GM19395 (cell line): ENCODE measurements around the gene RUNDC3A.

Source experiments
- ATAC-seq: cut with Tn5 transposase; IDR thresholded peaks from one replicate; pipeline ENCODE4 v1.9.1; 2021; ENCODE audit warnings: mild to moderate bottlenecking, moderate library complexity; ENCODE audit not compliant: unreplicated experiment

The RUNDC3A gene

DNA sequence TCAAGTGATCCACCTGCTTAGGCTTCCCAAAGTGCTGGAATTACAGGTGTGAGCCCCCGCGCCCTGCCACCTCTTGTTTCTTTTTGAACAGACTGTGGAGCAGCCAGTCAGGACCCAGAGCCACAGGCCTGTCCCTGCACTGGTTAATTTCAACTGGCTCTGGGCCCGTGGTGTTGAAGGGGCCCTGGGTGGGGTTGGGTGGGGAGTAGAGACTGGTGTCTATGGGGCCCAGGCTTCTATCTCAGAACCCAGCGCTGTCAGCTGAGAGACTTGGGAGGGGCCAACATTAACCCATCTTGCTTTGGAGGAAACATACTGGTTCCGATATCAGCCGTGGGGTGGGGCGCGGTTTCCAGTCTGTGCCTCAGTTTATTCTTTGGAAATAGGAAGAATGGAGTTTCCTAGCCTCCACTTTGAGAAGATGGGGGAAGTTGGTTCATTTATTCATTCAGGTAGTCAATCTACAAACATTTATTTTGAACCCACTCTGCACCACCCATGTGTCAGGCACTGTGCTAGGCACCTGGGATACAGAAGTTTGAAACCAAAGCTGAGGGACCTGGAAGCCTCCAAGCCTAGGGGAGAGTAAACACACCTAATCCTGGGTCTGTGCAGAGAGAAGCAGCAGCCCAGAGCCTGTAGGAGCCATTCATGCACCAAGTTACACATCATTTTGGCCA, 24.9 kb upstream of the RUNDC3A start:
- no peak for ATAC-seq

GRCh38 chr17:44284024-44284400, 24.4 kb upstream of the RUNDC3A start:
- no peak for ATAC-seq

GRCh38 chr17:44287651-44288050, 20.8 kb upstream of the RUNDC3A start:
- ATAC-seq: no peak

DNA sequence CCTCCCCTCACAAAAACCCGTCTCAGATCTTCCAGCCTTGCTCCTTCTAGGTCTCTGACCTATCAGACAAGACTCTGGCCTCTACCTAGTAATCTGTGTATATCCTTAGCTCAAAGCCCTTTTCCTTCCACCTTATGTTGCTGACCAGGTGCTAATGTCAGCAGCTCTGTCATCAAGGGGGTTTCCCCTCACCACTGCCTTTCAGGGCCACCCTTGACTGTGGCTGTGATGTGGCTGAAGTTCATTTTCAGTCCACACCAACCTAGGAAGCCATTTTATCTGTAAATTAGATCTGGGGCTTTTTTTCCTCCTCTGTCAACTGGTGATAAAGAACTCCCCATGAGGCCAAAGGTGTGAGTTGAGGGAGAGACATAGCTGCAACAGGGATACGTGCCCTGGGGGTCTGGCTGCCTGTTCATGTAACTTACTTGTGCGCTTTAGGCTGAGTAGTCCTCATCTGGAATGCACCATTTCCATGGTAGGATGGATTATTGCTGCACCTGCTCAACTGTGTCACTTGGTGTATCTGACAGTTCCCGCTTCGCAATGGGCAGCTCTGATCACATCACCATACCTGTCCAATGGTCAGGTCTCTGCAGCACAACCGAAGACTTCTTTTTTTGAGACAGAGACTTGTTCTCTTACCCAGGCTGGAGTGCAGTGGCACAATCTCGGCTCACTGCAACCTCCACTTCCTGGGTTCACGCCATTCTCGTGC, 14.7 kb upstream of the RUNDC3A start:
- ATAC-seq: no peak

DNA sequence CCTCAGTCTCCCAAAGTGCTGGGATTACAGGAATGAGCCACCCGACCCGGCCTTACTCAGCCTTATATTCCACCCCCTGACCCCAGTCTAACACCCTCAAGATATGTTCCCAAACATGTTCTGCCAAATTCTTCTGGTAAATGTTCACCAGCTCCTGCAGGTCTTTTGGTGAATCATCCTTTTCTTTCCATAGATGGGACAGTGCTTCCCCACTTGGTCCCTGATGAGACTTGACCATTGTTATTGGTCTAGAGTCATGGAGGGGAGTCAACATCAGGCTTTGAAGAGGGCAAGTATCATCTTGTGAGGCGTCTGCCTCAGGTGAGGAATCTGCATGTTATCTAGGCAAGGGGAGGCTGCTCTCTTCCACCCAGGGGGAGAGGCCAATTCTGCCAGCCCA, 10.4 kb upstream of the RUNDC3A start:
- no peak for ATAC-seq

GRCh38 chr17:44304651-44305050, 3.8 kb upstream of the RUNDC3A start:
- ATAC-seq: no peak

GRCh38 chr17:44307387-44308186, 814 bp upstream of the RUNDC3A start:
- ATAC-seq: no peak

DNA sequence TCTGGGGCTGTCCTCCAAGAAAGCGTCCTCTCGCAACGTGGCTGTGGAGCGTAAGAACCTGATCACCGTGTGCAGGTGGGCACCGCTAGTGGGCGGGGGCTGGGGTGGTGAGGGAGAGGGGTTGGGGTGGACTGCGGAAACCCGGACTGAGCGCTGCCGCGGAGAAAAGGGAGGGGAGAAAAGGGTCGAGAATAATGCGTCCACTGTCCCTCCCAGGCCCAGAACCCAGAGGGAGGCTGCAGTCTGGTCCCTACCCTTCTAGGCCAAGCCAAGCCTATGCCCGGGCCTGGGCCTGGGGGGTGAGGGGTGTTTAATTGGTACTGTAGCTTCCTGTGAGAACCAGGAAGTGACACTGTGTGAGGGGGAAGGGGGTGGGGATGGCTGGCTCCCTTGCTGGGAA, 464 bp downstream of the RUNDC3A start:
- ATAC-seq: no peak

DNA sequence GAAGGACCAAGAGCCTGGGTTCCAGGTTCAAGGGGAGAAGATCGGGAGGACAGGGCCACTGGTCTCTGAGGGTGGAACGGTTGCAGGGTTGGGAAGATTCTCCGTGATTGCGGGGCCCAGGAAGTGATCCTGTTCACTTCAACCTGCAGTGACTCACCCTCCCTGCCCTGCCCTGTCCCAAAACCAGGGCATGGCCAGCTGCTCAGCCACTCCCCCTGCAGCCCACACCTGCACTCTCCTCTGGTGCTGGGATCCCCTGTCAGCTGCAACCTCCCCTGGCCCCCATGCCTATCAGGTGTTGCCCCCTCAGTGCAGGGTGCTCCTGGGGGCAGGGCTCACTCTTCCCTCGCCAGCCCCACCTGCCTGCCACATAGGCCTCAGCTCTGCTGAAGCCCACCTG, 1.1 kb downstream of the RUNDC3A start:
- ATAC-seq: no peak

DNA sequence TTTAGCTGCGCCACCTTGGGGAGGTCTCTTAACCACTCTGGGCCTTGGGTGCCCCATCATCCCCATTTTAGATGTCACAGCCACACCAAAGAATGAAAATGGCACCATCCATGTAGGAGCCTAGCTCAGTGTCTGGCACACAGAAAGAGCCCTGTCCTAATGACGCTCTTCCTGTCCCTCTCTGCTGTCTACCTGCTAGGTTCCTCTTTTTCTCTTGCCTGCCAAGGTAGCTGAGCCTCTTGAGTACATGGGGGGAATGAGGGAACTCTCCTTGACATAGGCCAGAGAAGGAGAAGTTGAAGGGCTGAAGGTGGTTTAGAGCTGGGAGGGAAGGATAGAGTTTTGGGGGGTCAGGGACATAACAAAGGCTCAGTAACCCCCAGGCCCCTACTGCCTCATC, 1.8 kb downstream of the RUNDC3A start:
- no peak for ATAC-seq

DNA sequence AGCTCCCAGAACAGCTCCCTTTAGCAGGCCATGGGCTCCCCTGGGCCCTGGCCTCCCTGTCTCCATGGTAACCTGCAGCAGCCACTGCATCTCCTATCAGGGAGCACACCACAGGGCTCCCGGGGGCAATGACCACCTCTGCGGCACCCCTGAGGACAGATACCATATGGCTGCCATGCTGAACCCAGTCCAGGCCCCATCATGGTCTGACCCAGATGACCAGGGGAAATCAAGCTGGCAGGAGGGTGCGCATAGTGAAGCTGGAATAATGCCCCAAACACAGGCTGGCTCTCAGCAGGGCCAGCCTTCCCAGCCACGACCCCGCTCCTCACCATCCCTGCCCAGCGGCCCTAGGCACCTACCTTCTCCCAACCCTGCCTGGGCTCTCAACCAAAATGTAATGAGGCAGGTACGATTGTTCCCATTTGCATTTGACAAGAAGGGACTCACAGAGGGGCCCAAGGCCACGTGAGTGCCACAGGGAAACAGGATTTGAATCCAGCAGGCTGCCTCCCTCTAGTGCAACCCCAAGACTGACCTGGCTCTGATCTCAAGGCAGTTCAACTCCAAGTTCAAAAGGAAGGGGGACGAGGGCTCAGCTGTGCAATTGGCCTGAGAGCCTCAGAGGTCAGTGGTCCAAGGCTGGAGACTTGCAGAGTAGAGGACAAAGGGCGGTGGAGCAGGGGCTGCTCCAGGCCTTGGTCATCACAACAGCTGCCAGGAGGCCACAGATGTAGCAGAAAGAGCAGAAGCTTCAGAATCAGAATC, 2.4 kb downstream of the RUNDC3A start:
- ATAC-seq: no peak

DNA sequence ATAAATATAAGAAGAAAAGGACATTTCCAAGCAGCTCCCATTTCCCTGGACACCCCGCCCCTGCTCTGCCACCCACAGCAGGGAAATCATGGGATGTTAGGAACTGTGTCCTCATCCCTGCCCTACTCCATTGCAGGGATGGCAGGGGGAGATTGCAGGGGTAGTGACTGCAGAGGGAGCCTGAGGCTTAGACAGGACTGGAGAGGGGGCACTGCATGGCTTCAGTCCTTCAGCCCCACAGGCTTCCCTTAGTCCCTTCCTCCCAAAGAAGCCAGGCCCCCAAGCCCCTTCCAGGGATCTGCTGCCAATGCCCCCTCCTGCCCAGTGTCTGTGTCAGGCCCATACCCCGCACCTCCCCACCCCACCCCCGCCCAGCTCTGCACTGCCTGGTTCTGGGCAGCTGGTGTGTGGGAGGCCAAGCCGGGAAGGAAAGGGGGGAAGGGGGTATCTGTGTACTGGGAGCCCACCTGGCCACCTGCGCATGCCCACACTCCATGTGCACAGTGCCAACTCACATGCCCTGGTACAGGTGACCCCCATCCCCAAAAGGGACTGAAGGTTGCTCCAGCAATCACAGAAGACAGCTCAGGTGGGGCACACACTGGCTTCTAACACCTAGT, 3.3 kb downstream of the RUNDC3A start:
- no peak for ATAC-seq

- no peak for ATAC-seq
Measured at GRCh38 chr17:44312396-44313104, 4.1 kb downstream of the RUNDC3A start.

DNA sequence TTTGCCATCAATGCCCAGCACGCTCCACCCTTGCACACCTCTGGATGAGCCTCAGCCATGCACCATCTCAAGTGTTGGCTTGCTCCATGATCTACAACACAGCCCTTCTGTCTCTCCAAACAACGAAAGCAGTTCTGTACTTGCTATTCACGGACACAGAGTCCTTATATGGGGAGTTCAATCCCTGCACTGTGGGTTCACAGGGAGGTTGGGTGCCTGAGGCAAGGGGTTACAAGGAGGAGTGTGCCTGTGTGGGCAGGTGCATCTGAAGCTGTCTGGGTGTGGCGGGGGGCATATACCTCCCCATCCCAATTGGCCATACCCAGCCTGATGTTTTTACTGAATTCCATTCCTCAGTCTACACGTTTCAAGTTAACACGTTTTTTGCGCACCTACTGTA, 5.6 kb downstream of the RUNDC3A start:
- ATAC-seq: no peak

- no peak for ATAC-seq
Measured at GRCh38 chr17:44314524-44314868, 6.1 kb downstream of the RUNDC3A start.

- ATAC-seq: no peak
Measured at GRCh38 chr17:44314869-44315661, 6.7 kb downstream of the RUNDC3A start.

GRCh38 chr17:44315760-44316731, 7.6 kb downstream of the RUNDC3A start:
- ATAC-seq: no peak

DNA sequence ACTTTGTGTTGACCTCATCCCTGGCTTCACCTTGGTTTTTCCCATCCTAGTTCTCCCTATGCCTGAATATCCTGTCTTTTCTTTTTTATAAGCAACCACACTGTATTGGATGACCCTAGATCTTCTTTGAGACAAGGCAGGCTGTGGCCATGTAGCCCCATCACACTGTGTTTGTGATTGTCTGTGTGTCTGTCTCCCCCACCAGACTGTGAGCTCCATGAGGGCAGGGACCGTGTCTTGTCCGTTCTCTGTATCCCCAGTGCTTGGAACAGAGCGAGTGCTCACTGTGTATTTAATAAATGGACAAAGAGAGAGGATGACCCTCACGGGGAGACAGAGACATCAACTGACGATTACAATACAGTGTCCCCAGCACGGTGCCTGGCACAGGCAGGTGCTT, 9.1 kb downstream of the RUNDC3A start:
- ATAC-seq: no peak
